SK-MEL-5 (cell line): Measurements from ENCODE around the gene TMEM53. TPM values are rescaled to one million over a fixed set of nuclear protein-coding genes. Genes with fewer than 3 reads are reported as not detected.

Experiments
- DNase-seq: peaks from one replicate; pipeline ENCODE4 v3.0.0-alpha.2; 2016; ENCODE audit warnings: low read depth, low spot score
- in situ Hi-C: cut with HindIII; loops from 2 replicates; pipeline ENCODE4 v1.10.0; 2016; ENCODE audit warnings: low sequenced_read_pairs, high pct_unique_total_duplicates, low pct_unique_long_range_greater_than_20kb
- total RNA-seq: library from RNA; depleted of rRNA; stranded (reverse); fragments of >200 nt; shearing (Covaris generic); gene quantifications from 2 replicates; pipeline ENCODE4 v1.2.3, GENCODE V29; 2014

The TMEM53 gene
- total RNA-seq, 1 experiment from 2014 or later = 18.0 TPM

GRCh38 chr1:44641126-44642102 lies 32.9 kb downstream of the TMEM53 start:
- no peak for DNase-seq
- in situ Hi-C loops = no loop called here

- no peak for DNase-seq
- in situ Hi-C loops = no loop called here
Measured at GRCh38 chr1:44640200-44640853, 34.0 kb downstream of the TMEM53 start.

- no peak for DNase-seq
- in situ Hi-C loops = no loop called here
Measured at GRCh38 chr1:44637702-44638411, 36.4 kb downstream of the TMEM53 start.

GRCh38 chr1:44636688-44637598 lies 37.3 kb downstream of the TMEM53 start:
- DNase-seq = no peak
- in situ Hi-C loops = no loop called here

- DNase-seq = no peak
- in situ Hi-C loops = no loop called here
Measured at GRCh38 chr1:44636083-44636687, 38.1 kb downstream of the TMEM53 start.

GRCh38 chr1:44635439-44635838 lies 38.8 kb downstream of the TMEM53 start:
- no peak for DNase-seq
- in situ Hi-C loops = no loop called here

GRCh38 chr1:44634606-44635189 lies 39.6 kb downstream of the TMEM53 start:
- DNase-seq = no peak
- in situ Hi-C loops = no loop called here

- in situ Hi-C loops = no loop called here
- DNase-seq = no peak
Measured at GRCh38 chr1:44632598-44632997, 41.7 kb downstream of the TMEM53 start.

- DNase-seq = peak; percentile 75
- in situ Hi-C loops = no loop called here
Measured at GRCh38 chr1:44631647-44632539, 42.4 kb downstream of the TMEM53 start.

- DNase-seq = no peak
- in situ Hi-C loops = no loop called here
Measured at GRCh38 chr1:44631333-44631646, 43.0 kb downstream of the TMEM53 start.

- DNase-seq = no peak
- in situ Hi-C loops = no loop called here
Measured at GRCh38 chr1:44630116-44630515, 44.2 kb downstream of the TMEM53 start.

- no peak for DNase-seq
- in situ Hi-C loops = no loop called here
Measured at GRCh38 chr1:44628962-44629756, 45.1 kb downstream of the TMEM53 start.

- no peak for DNase-seq
- in situ Hi-C loops = no loop called here
Measured at GRCh38 chr1:44625348-44625747, 48.9 kb downstream of the TMEM53 start.

- DNase-seq = no peak
- in situ Hi-C loops = no loop called here
Measured at GRCh38 chr1:44624268-44624901, 49.9 kb downstream of the TMEM53 start.

- no peak for DNase-seq
- in situ Hi-C loops = no loop called here
Measured at GRCh38 chr1:44621841-44622286, 52.4 kb downstream of the TMEM53 start.
